ENCODE data around the gene CIB4.

Gene CIB4

GRCh38 chr2:26642429-26642828 lies 1.3 kb upstream of the CIB4 start:
- no peak for DNase-seq (ENCODE audit: low spot score)

- no peak for DNase-seq (ENCODE audit: low spot score)
These were observed 828 bp downstream of the CIB4 start for GRCh38 chr2:26640331-26640745.

GRCh38 chr2:26639685-26640243 lies 1.4 kb downstream of the CIB4 start:
- no peak for DNase-seq (ENCODE audit: low spot score)

GRCh38 chr2:26637811-26638310 lies 3.3 kb downstream of the CIB4 start:
- no peak for DNase-seq (ENCODE audit: low spot score)

- DNase-seq (ENCODE audit: low spot score): no peak
These were observed 4.2 kb downstream of the CIB4 start for GRCh38 chr2:26636935-26637334.

- no peak for DNase-seq (ENCODE audit: low spot score)
These were observed 5.8 kb downstream of the CIB4 start for GRCh38 chr2:26635401-26635800.

GRCh38 chr2:26634636-26635230 lies 6.4 kb downstream of the CIB4 start:
- no peak for DNase-seq (ENCODE audit: low spot score)

- no peak for DNase-seq (ENCODE audit: low spot score)
These were observed 7.1 kb downstream of the CIB4 start for GRCh38 chr2:26633993-26634595.

- DNase-seq (ENCODE audit: low spot score): no peak
These were observed 7.7 kb downstream of the CIB4 start for GRCh38 chr2:26633351-26633945.

- no peak for DNase-seq (ENCODE audit: low spot score)
These were observed 8.5 kb downstream of the CIB4 start for GRCh38 chr2:26632624-26633185.

GRCh38 chr2:26631401-26632170 lies 9.6 kb downstream of the CIB4 start:
- no peak for DNase-seq (ENCODE audit: low spot score)

GRCh38 chr2:26630669-26631360 lies 10.4 kb downstream of the CIB4 start:
- DNase-seq (ENCODE audit: low spot score): no peak

- no peak for DNase-seq (ENCODE audit: low spot score)
These were observed 10.9 kb downstream of the CIB4 start for GRCh38 chr2:26630235-26630634.

GRCh38 chr2:26629751-26630150 lies 11.4 kb downstream of the CIB4 start:
- no peak for DNase-seq (ENCODE audit: low spot score)

- no peak for DNase-seq (ENCODE audit: low spot score)
These were observed 11.9 kb downstream of the CIB4 start for GRCh38 chr2:26629346-26629630.

- no peak for DNase-seq (ENCODE audit: low spot score)
These were observed 12.4 kb downstream of the CIB4 start for GRCh38 chr2:26628561-26629345.

- no peak for DNase-seq (ENCODE audit: low spot score)
These were observed 13.6 kb downstream of the CIB4 start for GRCh38 chr2:26627350-26628105.

GRCh38 chr2:26626606-26627005 lies 14.6 kb downstream of the CIB4 start:
- DNase-seq (ENCODE audit: low spot score): no peak

- no peak for DNase-seq (ENCODE audit: low spot score)
These were observed 17.3 kb downstream of the CIB4 start for GRCh38 chr2:26623541-26624495.

Measured in putamen (tissue), 1 donor.